SK-N-SH (cell line): ENCODE data around the gene EZR. TPM values are rescaled to one million over a fixed set of nuclear protein-coding genes. Genes with fewer than 3 reads are reported as not detected.

ENCODE experiments used
- CTCF ChIA-PET: fragments of 300-600, 350-600 bp; formaldehyde crosslinking; extraction: SDS; loops from one replicate; lab custom pipeline; 2021; lab: Yijun Ruan, JAX
- POLR2A ChIA-PET: fragments of 350-600 bp; sonication (Branson Sonifier 250); formaldehyde crosslinking; extraction: SDS; loops from one replicate; lab custom pipeline; 2020; ENCODE audit warnings: antibody characterized with exemption, inconsistent platforms; lab: Yijun Ruan, JAX
- DNase-seq: peaks from one replicate; pipeline ENCODE4 v3.0.0; 2012
- H2AFZ ChIP-seq: fragments of 200-600 bp; sonication (generic); 2 replicates; pipeline ENCODE4 v1.8.1; 2016; ENCODE audit warnings: antibody characterized with exemption, mild to moderate bottlenecking, low read depth
- H3F3A ChIP-seq: fragments of 200-600 bp; sonication (generic); replicated peaks from 2 replicates; pipeline ENCODE3; 2016; ENCODE audit warnings: antibody characterized with exemption, mild to moderate bottlenecking; ENCODE audit not compliant: insufficient read depth
- H3K27ac ChIP-seq, 2 experiments: fragments of 200-500 bp in 1 of 2; fragments of 200-600 bp in 1 of 2; sonication (Bioruptor generic) in 1 of 2; sonication (generic), shearing (Covaris generic) in 1 of 2; 2 replicates each; pipeline versions ENCODE4 v1.5.1 to v1.6.1; 2014 to 2016; ENCODE audit warnings: low read depth in 2 of 2, inconsistent platforms in 1 of 2, low read length in 1 of 2, mild to moderate bottlenecking in 1 of 2, mixed read lengths in 1 of 2
- H3K27me3 ChIP-seq: fragments of 200-600 bp; sonication (generic), shearing (Covaris generic); 2 replicates; pipeline ENCODE4 v1.6.1; 2016; ENCODE audit warnings: mixed run types; ENCODE audit not compliant: insufficient read depth
- H3K36me3 ChIP-seq, 2 experiments: fragments of 200-500 bp in 1 of 2; fragments of 200-600 bp in 1 of 2; sonication (Bioruptor generic) in 1 of 2; sonication (generic) in 1 of 2; replicated peaks in 1 of 2; 2 replicates each; pipeline versions ENCODE3 to v1.5.1; 2014 to 2016; ENCODE audit warnings: low read length in 1 of 2, mild to moderate bottlenecking in 1 of 2; ENCODE audit not compliant: insufficient read depth in 2 of 2, control insufficient read depth in 1 of 2
- H3K4me1 ChIP-seq, 2 experiments: fragments of 200-500 bp in 1 of 2; fragments of 200-600 bp in 1 of 2; sonication (Bioruptor generic) in 1 of 2; sonication (generic), shearing (Covaris generic) in 1 of 2; 2 replicates each; pipeline versions ENCODE4 v1.5.1 to v1.6.1; 2014 to 2016; ENCODE audit warnings: low read depth in 1 of 2, low read length in 1 of 2, mixed run types in 1 of 2; ENCODE audit not compliant: insufficient read depth in 2 of 2, control insufficient read depth in 1 of 2
- H3K4me2 ChIP-seq: fragments of 200-600 bp; sonication (generic), shearing (Covaris generic); 2 replicates; pipeline ENCODE4 v1.6.1; 2017; ENCODE audit warnings: mixed run types
- H3K4me3 ChIP-seq, 2 experiments: fragments of 200-500 bp in 1 of 2; fragments of 200-600 bp in 1 of 2; sonication (Bioruptor generic) in 1 of 2; sonication (generic), shearing (Covaris generic) in 1 of 2; 2 replicates each; pipeline versions ENCODE4 v1.5.1 to v1.8.1; 2014 to 2016; ENCODE audit warnings: low read depth in 2 of 2, inconsistent platforms in 1 of 2, low read length in 1 of 2, mild to moderate bottlenecking in 1 of 2, mixed read lengths in 1 of 2, moderate library complexity in 1 of 2
- H3K79me2 ChIP-seq: fragments of 200-600 bp; sonication (generic); 2 replicates; pipeline ENCODE4 v1.8.1; 2017; ENCODE audit warnings: mild to moderate bottlenecking; ENCODE audit not compliant: insufficient read depth
- H3K9ac ChIP-seq: fragments of 200-600 bp; sonication (generic); 2 replicates; pipeline ENCODE4 v1.6.1; 2017; ENCODE audit warnings: mixed run types
- H3K9me2 ChIP-seq: fragments of 200-600 bp; sonication (generic); 2 replicates; pipeline ENCODE4 v1.6.1; 2017; ENCODE audit warnings: mixed run types
- H3K9me3 ChIP-seq: fragments of 200-600 bp; sonication (generic); 2 replicates; pipeline ENCODE4 v1.6.1; 2017; ENCODE audit warnings: mixed run types, mild to moderate bottlenecking, moderate library complexity
- H4K20me1 ChIP-seq: fragments of 200-600 bp; sonication (generic); 2 replicates; pipeline ENCODE4 v1.6.1; 2017; ENCODE audit warnings: mild to moderate bottlenecking, mixed run types; ENCODE audit not compliant: insufficient read depth
- FOSL2 ChIP-seq: IDR thresholded peaks from 2 replicates; pipeline ENCODE4 v1.4.0; 2012; ENCODE audit warnings: low read depth, mild to moderate bottlenecking, moderate library complexity, borderline replicate concordance
- FOXJ3 ChIP-seq: sonication (generic); formaldehyde crosslinking; IDR thresholded peaks from 2 replicates; pipeline ENCODE4 v1.5.1; 2020; ENCODE audit warnings: mild to moderate bottlenecking, missing genetic modification reagents
- GABPA ChIP-seq: IDR thresholded peaks from 2 replicates; pipeline ENCODE4 v1.4.0; 2012; ENCODE audit warnings: low read depth, mild to moderate bottlenecking
- GATA2 ChIP-seq: sonication (generic); formaldehyde crosslinking; IDR thresholded peaks from 2 replicates; pipeline ENCODE4 v1.5.0; 2020; ENCODE audit warnings: mild to moderate bottlenecking, missing genetic modification reagents
- NFIC ChIP-seq: IDR thresholded peaks from 2 replicates; pipeline ENCODE4 v1.4.0; 2012; ENCODE audit warnings: borderline replicate concordance
- NRF1 ChIP-seq: IDR thresholded peaks from 2 replicates; pipeline ENCODE4 v1.6.1; 2012; ENCODE audit warnings: low read depth, mild to moderate bottlenecking, low read length
- POLR2AphosphoS5 ChIP-seq: IDR thresholded peaks from 2 replicates; pipeline ENCODE4 v1.6.1; 2012; ENCODE audit warnings: low read depth, low read length
- RAD21 ChIP-seq: IDR thresholded peaks from 2 replicates; pipeline ENCODE4 v1.6.1; 2012; ENCODE audit warnings: mild to moderate bottlenecking, low read length
- SIN3A ChIP-seq: IDR thresholded peaks from 2 replicates; pipeline ENCODE4 v1.6.1; 2012; ENCODE audit warnings: low read depth, mild to moderate bottlenecking, low read length, moderate library complexity, borderline replicate concordance
- TAF1 ChIP-seq: IDR thresholded peaks from 2 replicates; pipeline ENCODE4 v1.6.1; 2012; ENCODE audit warnings: low read depth, mild to moderate bottlenecking, low read length, moderate library complexity, borderline replicate concordance
- YY1 ChIP-seq: IDR thresholded peaks from 2 replicates; pipeline ENCODE4 v1.4.0; 2012; ENCODE audit warnings: low read depth, mild to moderate bottlenecking
- WGBS: methylation state at CpG from one replicate; pipeline ENCODE4 v1.1.6; 2017; ENCODE audit warnings: low lambda C conversion rate; 5-methylcytosine and 5-hydroxymethylcytosine counted together
- polyA plus RNA-seq, 3 experiments: library from polyadenylated mRNA; depleted of rRNA; stranded (reverse); fragments of >200 nt; gene quantifications; 2 replicates each; pipeline ENCODE4 v1.2.3, GENCODE V29; 2012
- TF ChIP-seq, protein P1 (sequence below): IDR thresholded peaks from 2 replicates; pipeline ENCODE4 v1.6.1; 2012; ENCODE audit warnings: mild to moderate bottlenecking, low read depth, low read length, moderate library complexity
- TF ChIP-seq, protein P2 (sequence below): fragments of 150-350 bp; IDR thresholded peaks from 2 replicates; pipeline ENCODE4 v1.6.1; 2016; ENCODE audit warnings: mild to moderate bottlenecking, low read depth, low read length

The EZR gene
- polyA plus RNA-seq, 1 of the 3 experiments (the other 2 are of a cell fraction), result 92.0 TPM

DNA sequence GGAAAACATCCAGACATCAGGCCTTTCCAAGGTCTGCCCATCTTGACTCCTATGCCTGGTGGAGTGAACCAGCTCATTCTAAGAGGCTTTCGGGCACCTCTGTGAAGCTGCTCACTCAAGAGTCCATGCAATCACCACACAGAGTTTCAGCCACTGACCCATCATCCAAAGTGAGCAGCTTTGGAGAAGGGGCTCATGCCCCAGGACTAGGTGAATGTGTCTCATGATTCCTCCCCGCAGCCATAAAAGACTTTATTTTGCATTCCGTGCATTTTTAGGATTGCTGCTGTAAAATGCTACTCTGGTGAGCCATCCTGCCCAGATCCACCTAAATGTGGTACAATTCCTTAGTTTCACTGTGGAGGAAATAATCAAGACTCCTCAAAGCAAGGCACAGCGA lies 44.5 kb upstream of the EZR start (continued):
- TF ChIP-seq, protein P1, sequence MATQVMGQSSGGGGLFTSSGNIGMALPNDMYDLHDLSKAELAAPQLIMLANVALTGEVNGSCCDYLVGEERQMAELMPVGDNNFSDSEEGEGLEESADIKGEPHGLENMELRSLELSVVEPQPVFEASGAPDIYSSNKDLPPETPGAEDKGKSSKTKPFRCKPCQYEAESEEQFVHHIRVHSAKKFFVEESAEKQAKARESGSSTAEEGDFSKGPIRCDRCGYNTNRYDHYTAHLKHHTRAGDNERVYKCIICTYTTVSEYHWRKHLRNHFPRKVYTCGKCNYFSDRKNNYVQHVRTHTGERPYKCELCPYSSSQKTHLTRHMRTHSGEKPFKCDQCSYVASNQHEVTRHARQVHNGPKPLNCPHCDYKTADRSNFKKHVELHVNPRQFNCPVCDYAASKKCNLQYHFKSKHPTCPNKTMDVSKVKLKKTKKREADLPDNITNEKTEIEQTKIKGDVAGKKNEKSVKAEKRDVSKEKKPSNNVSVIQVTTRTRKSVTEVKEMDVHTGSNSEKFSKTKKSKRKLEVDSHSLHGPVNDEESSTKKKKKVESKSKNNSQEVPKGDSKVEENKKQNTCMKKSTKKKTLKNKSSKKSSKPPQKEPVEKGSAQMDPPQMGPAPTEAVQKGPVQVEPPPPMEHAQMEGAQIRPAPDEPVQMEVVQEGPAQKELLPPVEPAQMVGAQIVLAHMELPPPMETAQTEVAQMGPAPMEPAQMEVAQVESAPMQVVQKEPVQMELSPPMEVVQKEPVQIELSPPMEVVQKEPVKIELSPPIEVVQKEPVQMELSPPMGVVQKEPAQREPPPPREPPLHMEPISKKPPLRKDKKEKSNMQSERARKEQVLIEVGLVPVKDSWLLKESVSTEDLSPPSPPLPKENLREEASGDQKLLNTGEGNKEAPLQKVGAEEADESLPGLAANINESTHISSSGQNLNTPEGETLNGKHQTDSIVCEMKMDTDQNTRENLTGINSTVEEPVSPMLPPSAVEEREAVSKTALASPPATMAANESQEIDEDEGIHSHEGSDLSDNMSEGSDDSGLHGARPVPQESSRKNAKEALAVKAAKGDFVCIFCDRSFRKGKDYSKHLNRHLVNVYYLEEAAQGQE, result no peak
- no peak for TF ChIP-seq NRF1
- TF ChIP-seq FOSL2, result no peak

DNA sequence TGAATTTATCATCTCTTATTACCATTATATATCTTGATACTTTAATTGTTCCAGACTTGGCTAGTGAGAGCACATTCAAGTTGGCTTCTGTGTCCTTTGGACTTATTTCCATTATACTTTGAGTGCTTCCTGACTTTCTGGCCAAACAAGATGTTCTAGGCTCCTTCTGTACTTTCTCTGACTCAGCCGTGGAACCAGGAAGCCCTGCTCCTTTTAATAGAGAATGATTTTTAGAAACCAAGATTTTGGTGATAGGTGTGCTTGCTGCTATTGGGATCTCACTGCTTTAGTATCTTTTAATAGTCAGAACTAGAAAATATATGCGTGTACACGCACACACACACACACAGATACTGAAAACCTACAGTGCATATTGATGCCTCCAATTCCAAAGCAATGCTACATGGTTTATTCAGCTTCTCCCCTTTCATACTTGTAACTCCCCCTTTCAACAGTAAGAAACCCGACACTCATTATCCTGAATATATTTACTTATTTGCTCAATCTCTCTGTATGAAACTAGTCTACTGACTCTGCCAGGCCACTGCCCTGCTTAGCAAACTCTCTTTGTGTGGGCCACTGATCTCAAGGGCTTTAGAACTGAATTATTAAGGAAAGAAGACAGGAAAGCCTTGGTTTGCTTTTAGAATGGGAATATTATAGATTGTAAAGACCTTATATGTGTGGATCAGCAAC lies 42.7 kb upstream of the EZR start:
- Histone ChIP-seq H3K4me2 (no peak overlapping the region), H3K27me3 (no peaks in the 10 kb centered on the region), H3F3A (no peaks in the 10 kb centered on the region), H4K20me1 (no peaks in the 10 kb centered on the region), H3K9me3 (no peaks in the 10 kb centered on the region), H3K27ac (no peak overlapping the region), H2AFZ (no peak overlapping the region), H3K36me3 (no peaks in the 10 kb centered on the region)
- no peak for DNase-seq
- 78% methylated on average over 4 of the region's 4 CpGs for WGBS
- CTCF ChIA-PET, result no interaction called here
- TF ChIP-seq, protein P2, sequence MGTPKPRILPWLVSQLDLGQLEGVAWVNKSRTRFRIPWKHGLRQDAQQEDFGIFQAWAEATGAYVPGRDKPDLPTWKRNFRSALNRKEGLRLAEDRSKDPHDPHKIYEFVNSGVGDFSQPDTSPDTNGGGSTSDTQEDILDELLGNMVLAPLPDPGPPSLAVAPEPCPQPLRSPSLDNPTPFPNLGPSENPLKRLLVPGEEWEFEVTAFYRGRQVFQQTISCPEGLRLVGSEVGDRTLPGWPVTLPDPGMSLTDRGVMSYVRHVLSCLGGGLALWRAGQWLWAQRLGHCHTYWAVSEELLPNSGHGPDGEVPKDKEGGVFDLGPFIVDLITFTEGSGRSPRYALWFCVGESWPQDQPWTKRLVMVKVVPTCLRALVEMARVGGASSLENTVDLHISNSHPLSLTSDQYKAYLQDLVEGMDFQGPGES, result no peak
- TF ChIP-seq SIN3A, result no peak
- TF ChIP-seq RAD21, result no peak
- no peak for TF ChIP-seq GATA2 (CRISPR knock-in tag)
- no peak for TF ChIP-seq NFIC
- no peak for TF ChIP-seq FOSL2
- no peak for TF ChIP-seq POLR2AphosphoS5
- no peak for TF ChIP-seq TAF1
- TF ChIP-seq GABPA, result no peak
- no peak for TF ChIP-seq FOXJ3 (CRISPR knock-in tag)
- TF ChIP-seq YY1, result no peak
- TF ChIP-seq, all 33 proteins: peak for 0
- Histone ChIP-seq H3K4me3 (no peak overlapping the region), H3K79me2 (no peaks in the 10 kb centered on the region), H3K9ac (no peak overlapping the region), H3K4me1 (no peaks in the 10 kb centered on the region), H3K9me2 (no peaks in the 10 kb centered on the region)
- POLR2A ChIA-PET, result no interaction called here
